Erythroblast (primary cell): ENCODE data around the gene RELN.

ENCODE experiments used
- GATA1 ChIP-seq: IDR thresholded peaks from 2 replicates; pipeline ENCODE4 v1.6.1; 2011; ENCODE audit warnings: low read depth, mild to moderate bottlenecking, control low read depth, low read length, moderate library complexity
- POLR2A ChIP-seq: IDR thresholded peaks from 2 replicates; pipeline ENCODE4 v1.6.1; 2011; ENCODE audit warnings: mild to moderate bottlenecking, low read length

- no peak for TF ChIP-seq POLR2A
- no peak for TF ChIP-seq GATA1
Measured at GRCh38 chr7:103937680-103938079, 51.8 kb downstream of the RELN start.
